ENCODE results near the gene UBE2O. TPM values are rescaled to one million over a fixed set of nuclear protein-coding genes. Genes with fewer than 3 reads are reported as not detected.

UBE2O gene
- total and polyA plus RNA-seq, 2 experiments from 2014 or later = 30.4 to 79.4 TPM

- Mint-ChIP-seq H3K27ac (no peak overlapping the region), H3K27me3 (ENCODE audit: insufficient read depth, low read depth, poor library complexity) (peaks cover 13% of the 10 kb centered on the region), H3K36me3 (ENCODE audit: low read depth) (no peaks in the 10 kb centered on the region), H3K4me3 (peak overlapping the region; percentile 96), H3K9me3 (peaks cover 3% of the 10 kb centered on the region; the same call in 1 of the 3 replicates), H3K4me1 (peaks cover 48% of the 10 kb centered on the region)
- Histone ChIP-seq H3K36me3 (ENCODE audit: insufficient read depth) (no peaks in the 10 kb centered on the region), H3K4me2 (peak overlapping the region; percentile 90), H3K27ac (ENCODE audit: low read depth) (0 out of 2 replicates have a peak overlapping the region, but pooled peaks have one; percentile 59), H3K9me2 (ENCODE audit: insufficient read depth) (no peaks in the 10 kb centered on the region), H3K27me3 (ENCODE audit: insufficient read depth) (no peaks in the 10 kb centered on the region), H3F3A (replicated peaks; ENCODE audit: low read depth) (peaks cover 12% of the 10 kb centered on the region), H3K79me2 (replicated peaks; ENCODE audit: insufficient read depth) (peaks cover 63% of the 10 kb centered on the region), H3K4me3 (peak overlapping the region; percentile 97), H3K4me1 (ENCODE audit: insufficient read depth) (peaks cover 51% of the 10 kb centered on the region), H2AFZ (no peak overlapping the region), H4K20me1 (replicated peaks; ENCODE audit: insufficient read depth) (peaks cover 34% of the 10 kb centered on the region)
- DNase-seq (ENCODE audit: low spot score) = no peak
- ATAC-seq = no peak
- TF ChIP-seq ZNF114 (CRISPR knock-in tag; IDR thresholded peaks at IDR 0.05) (no peak), JUNB (IDR thresholded peaks at IDR 0.05; ENCODE audit: unreplicated experiment) (no peak), ETS1 (IDR thresholded peaks at IDR 0.05) (no peak), POLR2AphosphoS5 (IDR thresholded peaks at IDR 0.05; ENCODE audit: low read depth) (no peak), CREB1 (CRISPR knock-in tag; IDR thresholded peaks at IDR 0.05; ENCODE audit: low read depth) (no peak), EZH2phosphoT487 (IDR thresholded peaks at IDR 0.05; ENCODE audit: unreplicated experiment) (no peak), STAT1 (IDR thresholded peaks at IDR 0.05; ENCODE audit: unreplicated experiment) (no peak), EZH2 (IDR thresholded peaks at IDR 0.05; ENCODE audit: low read depth, unreplicated experiment) (no peak), CTCF (conservative IDR thresholded peaks at IDR 0.05; ENCODE audit: low read depth in 2 of 2) (no peak), NANOG (IDR thresholded peaks at IDR 0.05; ENCODE audit: borderline replicate concordance) (no peak), ZNF331 (CRISPR knock-in tag; IDR thresholded peaks at IDR 0.05; ENCODE audit: low read depth) (no peak)
- TF ChIP-seq, protein P1, sequence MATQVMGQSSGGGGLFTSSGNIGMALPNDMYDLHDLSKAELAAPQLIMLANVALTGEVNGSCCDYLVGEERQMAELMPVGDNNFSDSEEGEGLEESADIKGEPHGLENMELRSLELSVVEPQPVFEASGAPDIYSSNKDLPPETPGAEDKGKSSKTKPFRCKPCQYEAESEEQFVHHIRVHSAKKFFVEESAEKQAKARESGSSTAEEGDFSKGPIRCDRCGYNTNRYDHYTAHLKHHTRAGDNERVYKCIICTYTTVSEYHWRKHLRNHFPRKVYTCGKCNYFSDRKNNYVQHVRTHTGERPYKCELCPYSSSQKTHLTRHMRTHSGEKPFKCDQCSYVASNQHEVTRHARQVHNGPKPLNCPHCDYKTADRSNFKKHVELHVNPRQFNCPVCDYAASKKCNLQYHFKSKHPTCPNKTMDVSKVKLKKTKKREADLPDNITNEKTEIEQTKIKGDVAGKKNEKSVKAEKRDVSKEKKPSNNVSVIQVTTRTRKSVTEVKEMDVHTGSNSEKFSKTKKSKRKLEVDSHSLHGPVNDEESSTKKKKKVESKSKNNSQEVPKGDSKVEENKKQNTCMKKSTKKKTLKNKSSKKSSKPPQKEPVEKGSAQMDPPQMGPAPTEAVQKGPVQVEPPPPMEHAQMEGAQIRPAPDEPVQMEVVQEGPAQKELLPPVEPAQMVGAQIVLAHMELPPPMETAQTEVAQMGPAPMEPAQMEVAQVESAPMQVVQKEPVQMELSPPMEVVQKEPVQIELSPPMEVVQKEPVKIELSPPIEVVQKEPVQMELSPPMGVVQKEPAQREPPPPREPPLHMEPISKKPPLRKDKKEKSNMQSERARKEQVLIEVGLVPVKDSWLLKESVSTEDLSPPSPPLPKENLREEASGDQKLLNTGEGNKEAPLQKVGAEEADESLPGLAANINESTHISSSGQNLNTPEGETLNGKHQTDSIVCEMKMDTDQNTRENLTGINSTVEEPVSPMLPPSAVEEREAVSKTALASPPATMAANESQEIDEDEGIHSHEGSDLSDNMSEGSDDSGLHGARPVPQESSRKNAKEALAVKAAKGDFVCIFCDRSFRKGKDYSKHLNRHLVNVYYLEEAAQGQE (IDR thresholded peaks at IDR 0.05; ENCODE audit: unreplicated experiment) = no peak
- TF ChIP-seq, protein P2, sequence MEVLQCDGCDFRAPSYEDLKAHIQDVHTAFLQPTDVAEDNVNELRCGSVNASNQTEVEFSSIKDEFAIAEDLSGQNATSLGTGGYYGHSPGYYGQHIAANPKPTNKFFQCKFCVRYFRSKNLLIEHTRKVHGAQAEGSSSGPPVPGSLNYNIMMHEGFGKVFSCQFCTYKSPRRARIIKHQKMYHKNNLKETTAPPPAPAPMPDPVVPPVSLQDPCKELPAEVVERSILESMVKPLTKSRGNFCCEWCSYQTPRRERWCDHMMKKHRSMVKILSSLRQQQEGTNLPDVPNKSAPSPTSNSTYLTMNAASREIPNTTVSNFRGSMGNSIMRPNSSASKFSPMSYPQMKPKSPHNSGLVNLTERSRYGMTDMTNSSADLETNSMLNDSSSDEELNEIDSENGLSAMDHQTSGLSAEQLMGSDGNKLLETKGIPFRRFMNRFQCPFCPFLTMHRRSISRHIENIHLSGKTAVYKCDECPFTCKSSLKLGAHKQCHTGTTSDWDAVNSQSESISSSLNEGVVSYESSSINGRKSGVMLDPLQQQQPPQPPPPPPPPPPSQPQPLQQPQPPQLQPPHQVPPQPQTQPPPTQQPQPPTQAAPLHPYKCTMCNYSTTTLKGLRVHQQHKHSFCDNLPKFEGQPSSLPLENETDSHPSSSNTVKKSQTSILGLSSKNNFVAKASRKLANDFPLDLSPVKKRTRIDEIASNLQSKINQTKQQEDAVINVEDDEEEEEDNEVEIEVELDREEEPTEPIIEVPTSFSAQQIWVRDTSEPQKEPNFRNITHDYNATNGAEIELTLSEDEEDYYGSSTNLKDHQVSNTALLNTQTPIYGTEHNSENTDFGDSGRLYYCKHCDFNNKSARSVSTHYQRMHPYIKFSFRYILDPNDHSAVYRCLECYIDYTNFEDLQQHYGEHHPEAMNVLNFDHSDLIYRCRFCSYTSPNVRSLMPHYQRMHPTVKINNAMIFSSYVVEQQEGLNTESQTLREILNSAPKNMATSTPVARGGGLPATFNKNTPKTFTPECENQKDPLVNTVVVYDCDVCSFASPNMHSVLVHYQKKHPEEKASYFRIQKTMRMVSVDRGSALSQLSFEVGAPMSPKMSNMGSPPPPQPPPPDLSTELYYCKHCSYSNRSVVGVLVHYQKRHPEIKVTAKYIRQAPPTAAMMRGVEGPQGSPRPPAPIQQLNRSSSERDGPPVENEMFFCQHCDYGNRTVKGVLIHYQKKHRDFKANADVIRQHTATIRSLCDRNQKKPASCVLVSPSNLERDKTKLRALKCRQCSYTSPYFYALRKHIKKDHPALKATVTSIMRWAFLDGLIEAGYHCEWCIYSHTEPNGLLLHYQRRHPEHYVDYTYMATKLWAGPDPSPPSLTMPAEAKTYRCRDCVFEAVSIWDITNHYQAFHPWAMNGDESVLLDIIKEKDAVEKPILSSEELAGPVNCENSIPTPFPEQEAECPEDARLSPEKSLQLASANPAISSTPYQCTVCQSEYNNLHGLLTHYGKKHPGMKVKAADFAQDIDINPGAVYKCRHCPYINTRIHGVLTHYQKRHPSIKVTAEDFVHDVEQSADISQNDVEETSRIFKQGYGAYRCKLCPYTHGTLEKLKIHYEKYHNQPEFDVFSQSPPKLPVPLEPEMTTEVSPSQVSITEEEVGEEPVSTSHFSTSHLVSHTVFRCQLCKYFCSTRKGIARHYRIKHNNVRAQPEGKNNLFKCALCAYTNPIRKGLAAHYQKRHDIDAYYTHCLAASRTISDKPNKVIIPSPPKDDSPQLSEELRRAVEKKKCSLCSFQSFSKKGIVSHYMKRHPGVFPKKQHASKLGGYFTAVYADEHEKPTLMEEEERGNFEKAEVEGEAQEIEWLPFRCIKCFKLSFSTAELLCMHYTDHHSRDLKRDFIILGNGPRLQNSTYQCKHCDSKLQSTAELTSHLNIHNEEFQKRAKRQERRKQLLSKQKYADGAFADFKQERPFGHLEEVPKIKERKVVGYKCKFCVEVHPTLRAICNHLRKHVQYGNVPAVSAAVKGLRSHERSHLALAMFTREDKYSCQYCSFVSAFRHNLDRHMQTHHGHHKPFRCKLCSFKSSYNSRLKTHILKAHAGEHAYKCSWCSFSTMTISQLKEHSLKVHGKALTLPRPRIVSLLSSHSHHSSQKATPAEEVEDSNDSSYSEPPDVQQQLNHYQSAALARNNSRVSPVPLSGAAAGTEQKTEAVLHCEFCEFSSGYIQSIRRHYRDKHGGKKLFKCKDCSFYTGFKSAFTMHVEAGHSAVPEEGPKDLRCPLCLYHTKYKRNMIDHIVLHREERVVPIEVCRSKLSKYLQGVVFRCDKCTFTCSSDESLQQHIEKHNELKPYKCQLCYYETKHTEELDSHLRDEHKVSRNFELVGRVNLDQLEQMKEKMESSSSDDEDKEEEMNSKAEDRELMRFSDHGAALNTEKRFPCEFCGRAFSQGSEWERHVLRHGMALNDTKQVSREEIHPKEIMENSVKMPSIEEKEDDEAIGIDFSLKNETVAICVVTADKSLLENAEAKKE (CRISPR knock-in tag; IDR thresholded peaks at IDR 0.05) = no peak
Observed at GRCh38 chr17:76451506-76451905, 1.4 kb downstream of the UBE2O start.

Measured in GM23338 (cell line).